ENCODE results near the gene SSBP4.
A peak's percentile ranks its signal among the peaks of the same experiment; 100 is the strongest.
"Not testable (repeated sequence)": the region's sequence is repeated elsewhere in the genome, so short reads cannot be mapped to it uniquely, and the experiment has no call there.

The SSBP4 gene

GRCh38 chr19:18379803-18380747, 39.1 kb upstream of the SSBP4 start:
- Histone ChIP-seq H4K12ac (ENCODE audit: low read depth, low read length) (no peak overlapping the region), H3K79me2 (ENCODE audit: control insufficient read depth, insufficient read depth, low read length, poor library complexity) (peaks cover 2% of the 10 kb centered on the region), H4K91ac (ENCODE audit: low read depth, low read length) (peak overlapping the region; percentile 75), H3K9me3 (ENCODE audit: insufficient read depth, low read depth, low read length) (no peaks in the 10 kb centered on the region), H3K4me3 (ENCODE audit: low read depth, low read length) (no peak overlapping the region), H3K4me2 (ENCODE audit: low read length) (no peak overlapping the region), H2AFZ (ENCODE audit: insufficient read depth, low read length, poor library complexity) (no peak overlapping the region), H3K36me3 (ENCODE audit: control insufficient read depth in 1 of 2, insufficient read depth in 2 of 2, low read length in 2 of 2) (no peaks in the 10 kb centered on the region), H3K27me3 (ENCODE audit: insufficient read depth, low read length) (no peaks in the 10 kb centered on the region), H3K23ac (ENCODE audit: low read length) (no peak overlapping the region), H3K18ac (ENCODE audit: low read length) (no peak overlapping the region), H3K4ac (ENCODE audit: low read depth, low read length) (no peak overlapping the region), H3K9ac (ENCODE audit: low read length) (no peak overlapping the region), H2BK5ac (ENCODE audit: low read depth, low read length, poor library complexity) (peak overlapping the region; percentile 4), H3K14ac (ENCODE audit: low read length) (peak overlapping the region; percentile 11), H2AK5ac (ENCODE audit: low read length) (peak overlapping the region; percentile 5), H2BK12ac (ENCODE audit: low read length) (peak overlapping the region; percentile 19), H3K79me1 (ENCODE audit: low read length) (peaks cover 18% of the 10 kb centered on the region), H4K8ac (ENCODE audit: low read depth, low read length) (peak overlapping the region; percentile 13), H3K27ac (ENCODE audit: low read depth, low read length) (peak overlapping the region; percentile 35), H3K4me1 (ENCODE audit: control insufficient read depth in 1 of 2, insufficient read depth in 2 of 2, low read length in 2 of 2) (peaks cover 15 to 17% of the 10 kb centered on the region in 2 experiments), H2BK120ac (ENCODE audit: insufficient read depth, low read length, poor library complexity) (peak overlapping the region; percentile 72)
- DNase-seq = peak; percentile 69 to 87
- WGBS (ENCODE audit: extremely low coverage, insufficient coverage, insufficient read length) = no CpG with 5 or more reads among the region's 22 CpGs

- Histone ChIP-seq H3K4me2 (ENCODE audit: low read length) (no peak overlapping the region), H3K18ac (ENCODE audit: low read length) (no peak overlapping the region), H4K8ac (ENCODE audit: low read depth, low read length) (no peak overlapping the region), H3K14ac (ENCODE audit: low read length) (no peak overlapping the region), H3K79me1 (ENCODE audit: low read length) (peaks cover 22% of the 10 kb centered on the region), H3K4ac (ENCODE audit: low read depth, low read length) (no peak overlapping the region), H3K9me3 (ENCODE audit: insufficient read depth, low read depth, low read length) (no peaks in the 10 kb centered on the region), H4K12ac (ENCODE audit: low read depth, low read length) (no peak overlapping the region), H3K27ac (ENCODE audit: low read depth, low read length) (no peak overlapping the region), H2BK5ac (ENCODE audit: low read depth, low read length, poor library complexity) (no peak overlapping the region), H2BK12ac (ENCODE audit: low read length) (peak overlapping the region; percentile 54), H3K9ac (ENCODE audit: low read length) (no peak overlapping the region), H3K23ac (ENCODE audit: low read length) (no peak overlapping the region), H2BK120ac (ENCODE audit: insufficient read depth, low read length, poor library complexity) (peak overlapping the region; percentile 30), H4K91ac (ENCODE audit: low read depth, low read length) (peak overlapping the region; percentile 75), H2AFZ (ENCODE audit: insufficient read depth, low read length, poor library complexity) (no peak overlapping the region), H3K4me1 (ENCODE audit: control insufficient read depth in 1 of 2, insufficient read depth in 2 of 2, low read length in 2 of 2) (peaks cover 18 to 23% of the 10 kb centered on the region in 2 experiments), H3K4me3 (ENCODE audit: low read depth, low read length) (no peak overlapping the region), H3K36me3 (ENCODE audit: control insufficient read depth in 1 of 2, insufficient read depth in 2 of 2, low read length in 2 of 2) (no peaks in the 10 kb centered on the region), H3K27me3 (ENCODE audit: insufficient read depth, low read length) (no peaks in the 10 kb centered on the region), H2AK5ac (ENCODE audit: low read length) (peak overlapping the region; percentile 68), H3K79me2 (ENCODE audit: control insufficient read depth, insufficient read depth, low read length, poor library complexity) (peaks cover 2% of the 10 kb centered on the region)
- no peak for DNase-seq
- no CpG with 5 or more reads among the region's 3 CpGs for WGBS (ENCODE audit: extremely low coverage, insufficient coverage, insufficient read length)
Measured at GRCh38 chr19:18380843-18381242, 38.4 kb upstream of the SSBP4 start.

GRCh38 chr19:18383622-18384021, 35.6 kb upstream of the SSBP4 start:
- H4K8ac ChIP-seq (ENCODE audit: low read depth, low read length); H3K27ac ChIP-seq (ENCODE audit: low read depth, low read length); H2AFZ ChIP-seq (ENCODE audit: insufficient read depth, low read length, poor library complexity); H3K23ac ChIP-seq (ENCODE audit: low read length); H3K9ac ChIP-seq (ENCODE audit: low read length); H4K91ac ChIP-seq (ENCODE audit: low read depth, low read length); H3K4me2 ChIP-seq (ENCODE audit: low read length); H2AK5ac ChIP-seq (ENCODE audit: low read length); H3K14ac ChIP-seq (ENCODE audit: low read length); H3K27me3 ChIP-seq (ENCODE audit: insufficient read depth, low read length); H3K79me2 ChIP-seq (ENCODE audit: control insufficient read depth, insufficient read depth, low read length, poor library complexity); H3K18ac ChIP-seq (ENCODE audit: low read length); H3K4ac ChIP-seq (ENCODE audit: low read depth, low read length); H2BK120ac ChIP-seq (ENCODE audit: insufficient read depth, low read length, poor library complexity); H3K9me3 ChIP-seq (ENCODE audit: insufficient read depth, low read depth, low read length); H4K12ac ChIP-seq (ENCODE audit: low read depth, low read length); H3K4me3 ChIP-seq (ENCODE audit: low read depth, low read length); H2BK5ac ChIP-seq (ENCODE audit: low read depth, low read length, poor library complexity); H2BK12ac ChIP-seq (ENCODE audit: low read length); H3K36me3 ChIP-seq (ENCODE audit: control insufficient read depth in 1 of 2, insufficient read depth in 2 of 2, low read length in 2 of 2): not testable (repeated sequence)
- H3K79me1 ChIP-seq (ENCODE audit: low read length) = peaks cover 23% of the 10 kb centered on the region
- H3K4me1 ChIP-seq (ENCODE audit: control insufficient read depth in 1 of 2, insufficient read depth in 2 of 2, low read length in 2 of 2) = peaks cover 22 to 29% of the 10 kb centered on the region in 2 experiments
- DNase-seq = peak; percentile 54 to 57
- no CpG with 5 or more reads among the region's 11 CpGs for WGBS (ENCODE audit: extremely low coverage, insufficient coverage, insufficient read length)

- H3K79me1 ChIP-seq (ENCODE audit: low read length) = peaks cover 20% of the 10 kb centered on the region
- H3K14ac ChIP-seq (ENCODE audit: low read length) = no peak overlapping the region
- no peak overlapping the region for H2BK5ac ChIP-seq (ENCODE audit: low read depth, low read length, poor library complexity)
- peaks cover 22 to 26% of the 10 kb centered on the region in 2 experiments for H3K4me1 ChIP-seq (ENCODE audit: control insufficient read depth in 1 of 2, insufficient read depth in 2 of 2, low read length in 2 of 2)
- H3K4me3 ChIP-seq (ENCODE audit: low read depth, low read length) = no peak overlapping the region
- no peak overlapping the region for H3K18ac ChIP-seq (ENCODE audit: low read length)
- H2AFZ ChIP-seq (ENCODE audit: insufficient read depth, low read length, poor library complexity) = no peak overlapping the region
- peaks cover 3% of the 10 kb centered on the region for H3K79me2 ChIP-seq (ENCODE audit: control insufficient read depth, insufficient read depth, low read length, poor library complexity)
- no peak overlapping the region for H3K4ac ChIP-seq (ENCODE audit: low read depth, low read length)
- H3K9me3 ChIP-seq (ENCODE audit: insufficient read depth, low read depth, low read length) = peaks cover 2% of the 10 kb centered on the region
- H3K4me2 ChIP-seq (ENCODE audit: low read length) = no peak overlapping the region
- no peak overlapping the region for H3K23ac ChIP-seq (ENCODE audit: low read length)
- no peak overlapping the region for H2BK120ac ChIP-seq (ENCODE audit: insufficient read depth, low read length, poor library complexity)
- peaks cover 0 to 5% of the 10 kb centered on the region in 2 experiments for H3K36me3 ChIP-seq (ENCODE audit: control insufficient read depth in 1 of 2, insufficient read depth in 2 of 2, low read length in 2 of 2)
- H3K9ac ChIP-seq (ENCODE audit: low read length) = no peak overlapping the region
- H4K8ac ChIP-seq (ENCODE audit: low read depth, low read length) = no peak overlapping the region
- H4K12ac ChIP-seq (ENCODE audit: low read depth, low read length) = no peak overlapping the region
- peak in 1 of 2 donors; percentile 53 for DNase-seq
- no CpG with 5 or more reads among the region's 7 CpGs for WGBS (ENCODE audit: extremely low coverage, insufficient coverage, insufficient read length)
- peaks cover 3% of the 10 kb centered on the region for H3K27me3 ChIP-seq (ENCODE audit: insufficient read depth, low read length)
- H3K27ac ChIP-seq (ENCODE audit: low read depth, low read length) = no peak overlapping the region
- H2AK5ac ChIP-seq (ENCODE audit: low read length) = no peak overlapping the region
- no peak overlapping the region for H2BK12ac ChIP-seq (ENCODE audit: low read length)
- H4K91ac ChIP-seq (ENCODE audit: low read depth, low read length) = no peak overlapping the region
Measured at GRCh38 chr19:18384775-18385174, 34.4 kb upstream of the SSBP4 start.

All from trophoblast cell (in vitro differentiated cells and primary cell).